Amygdala (tissue), 56 donors: Measurements from ENCODE around the gene QPCTL.
"Not testable (repeated sequence)": the region's sequence is repeated elsewhere in the genome, so short reads cannot be mapped to it uniquely, and the experiment has no call there.

Experiments
- DNase-seq, 56 donors: peaks; one replicate each; lab custom pipeline; 2025; lab: John Stamatoyannopoulos, UW

The QPCTL gene

GRCh38 chr19:45713141-45713540, 20.7 kb downstream of the QPCTL start:
- no peak for DNase-seq

- no peak for DNase-seq
Measured at GRCh38 chr19:45715139-45715538, 22.7 kb downstream of the QPCTL start.

- DNase-seq = peak in 16 of 56 donors; percentile 19 to 58 (median 46)
Measured at GRCh38 chr19:45716359-45717130, 24.1 kb downstream of the QPCTL start.

GRCh38 chr19:45717131-45717982, 24.9 kb downstream of the QPCTL start:
- DNase-seq = peak; percentile 88 to 100 (median 99)

- peak in 1 of 56 donors; percentile 28 for DNase-seq
Measured at GRCh38 chr19:45717983-45718650, 25.7 kb downstream of the QPCTL start.

- DNase-seq = not testable (repeated sequence)
Measured at GRCh38 chr19:45720065-45720464, 27.6 kb downstream of the QPCTL start.

- DNase-seq = not testable (repeated sequence)
Measured at GRCh38 chr19:45728683-45729082, 36.2 kb downstream of the QPCTL start.

GRCh38 chr19:45729800-45730290, 37.4 kb downstream of the QPCTL start:
- peak in 1 of 56 donors; percentile 6 for DNase-seq

GRCh38 chr19:45730368-45731288, 38.2 kb downstream of the QPCTL start, which contains the start of gene FBXO46:
FBXO46 (minus strand) TSS chr19:45730896; CDS start chr19:45713495, 17,401 bp downstream.
- peak; percentile 67 to 99 (median 97) for DNase-seq

- no peak for DNase-seq
Measured at GRCh38 chr19:45733160-45733810, 40.8 kb downstream of the QPCTL start, which contains the start of gene MEIOSIN. MEIOSIN (plus strand) TSS chr19:45733439; CDS start chr19:45735377, 1,938 bp downstream.

GRCh38 chr19:45739498-45740439, 47.3 kb downstream of the QPCTL start:
- no peak for DNase-seq

GRCh38 chr19:45742969-45743368, 50.5 kb downstream of the QPCTL start:
- DNase-seq = no peak

GRCh38 chr19:45745606-45746005, 53.1 kb downstream of the QPCTL start:
- DNase-seq = no peak

- no peak for DNase-seq
Measured at GRCh38 chr19:45746866-45747265, 54.4 kb downstream of the QPCTL start.

GRCh38 chr19:45747513-45747912, 55.0 kb downstream of the QPCTL start:
- DNase-seq = no peak

- not testable (repeated sequence) for DNase-seq
Measured at GRCh38 chr19:45751483-45751882, 59.0 kb downstream of the QPCTL start.

- no peak for DNase-seq
Measured at GRCh38 chr19:45752639-45753038, 60.2 kb downstream of the QPCTL start.

- no peak for DNase-seq
Measured at GRCh38 chr19:45753548-45753947, 61.1 kb downstream of the QPCTL start.
